HG03457 (cell line): ENCODE results near the gene TPCN1.

Experiments
- ATAC-seq: cut with Tn5 transposase; IDR thresholded peaks from one replicate; pipeline ENCODE4 v1.9.1; 2021; ENCODE audit warnings: moderate number of reproducible peaks; ENCODE audit not compliant: unreplicated experiment

TPCN1 gene

GRCh38 chr12:113278633-113279032 is 57.4 kb downstream of the TPCN1 start:
- no peak for ATAC-seq

DNA sequence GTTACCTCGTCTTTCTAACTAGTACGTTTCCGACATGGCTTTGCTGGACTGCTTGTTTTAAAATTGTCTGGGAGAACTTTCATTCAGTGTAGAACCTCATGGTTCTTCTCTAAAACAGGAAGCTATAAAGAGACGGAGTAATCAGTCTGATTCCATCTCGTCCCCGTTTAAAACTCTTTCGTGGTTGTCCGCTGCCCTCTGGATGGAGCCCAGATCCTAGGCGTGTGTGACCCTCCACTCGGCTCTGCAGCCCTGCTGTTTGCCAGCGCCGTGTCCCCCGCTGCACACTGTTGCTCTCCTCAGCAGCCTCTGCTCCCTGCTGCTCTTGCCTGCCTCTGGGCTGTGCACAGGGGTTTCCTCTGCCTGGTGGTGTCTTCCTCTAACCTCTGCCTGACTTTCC is 63.5 kb downstream of the TPCN1 start:
- no peak for ATAC-seq

DNA sequence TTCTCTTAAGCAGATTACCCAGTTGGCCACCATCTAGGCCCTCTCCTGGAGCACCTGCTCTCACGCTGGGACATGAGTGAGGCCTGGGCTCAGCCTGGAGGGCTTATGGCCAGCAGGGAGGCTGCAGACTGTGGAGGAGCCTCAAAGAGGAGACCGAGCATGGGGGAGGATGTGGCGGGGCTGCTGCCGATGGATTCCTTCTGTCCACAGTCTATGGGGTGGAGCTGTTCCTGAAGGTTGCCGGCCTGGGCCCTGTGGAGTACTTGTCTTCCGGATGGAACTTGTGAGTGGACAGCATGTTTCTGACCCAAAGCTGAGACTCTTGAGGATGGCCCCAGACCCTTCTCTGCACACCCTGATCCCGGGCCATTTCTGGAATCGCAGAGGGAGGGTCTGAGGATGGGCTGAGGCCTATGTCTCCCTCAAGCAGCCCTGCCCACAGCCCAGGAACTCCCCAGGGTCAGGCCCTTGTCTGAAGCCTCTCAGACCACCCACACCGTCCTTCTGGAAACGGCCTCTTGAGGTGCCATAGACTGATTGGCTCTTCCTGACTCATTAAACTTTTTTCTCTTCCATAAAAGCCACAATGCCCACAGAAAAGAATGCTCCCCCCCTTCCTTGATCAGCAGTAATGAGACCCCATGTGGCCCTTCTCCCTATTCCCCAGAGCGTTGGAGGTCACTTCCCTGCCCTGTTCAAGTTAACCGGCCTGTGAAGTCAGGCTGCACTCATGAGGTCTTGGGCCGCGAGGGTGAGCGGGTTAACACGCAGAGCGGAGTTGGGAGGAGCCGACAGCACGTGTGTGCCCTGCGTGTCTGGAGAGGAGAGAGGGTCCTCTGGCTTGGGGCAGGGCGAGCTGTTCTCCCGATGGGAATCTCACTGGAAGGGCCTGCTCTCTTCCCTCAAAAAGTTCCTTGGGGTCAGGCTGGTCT is 64.7 kb downstream of the TPCN1 start:
- no peak for ATAC-seq

DNA sequence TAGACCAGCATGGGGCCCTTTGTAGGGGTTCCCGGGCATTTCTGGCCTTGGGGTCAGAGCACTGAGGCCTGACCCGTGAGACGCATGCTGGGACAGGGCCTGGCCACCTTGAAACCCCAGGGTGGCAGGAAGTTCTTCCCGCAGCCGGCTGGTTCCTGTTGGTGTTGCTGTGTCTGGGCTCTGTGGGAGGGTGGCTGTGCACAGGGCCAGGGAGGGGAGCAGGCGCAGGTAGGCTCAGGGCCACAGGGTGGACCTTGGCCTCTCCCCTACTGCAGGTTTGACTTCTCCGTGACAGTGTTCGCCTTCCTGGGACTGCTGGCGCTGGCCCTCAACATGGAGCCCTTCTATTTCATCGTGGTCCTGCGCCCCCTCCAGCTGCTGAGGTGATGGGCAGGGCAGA is 65.4 kb downstream of the TPCN1 start:
- ATAC-seq, result no peak

DNA sequence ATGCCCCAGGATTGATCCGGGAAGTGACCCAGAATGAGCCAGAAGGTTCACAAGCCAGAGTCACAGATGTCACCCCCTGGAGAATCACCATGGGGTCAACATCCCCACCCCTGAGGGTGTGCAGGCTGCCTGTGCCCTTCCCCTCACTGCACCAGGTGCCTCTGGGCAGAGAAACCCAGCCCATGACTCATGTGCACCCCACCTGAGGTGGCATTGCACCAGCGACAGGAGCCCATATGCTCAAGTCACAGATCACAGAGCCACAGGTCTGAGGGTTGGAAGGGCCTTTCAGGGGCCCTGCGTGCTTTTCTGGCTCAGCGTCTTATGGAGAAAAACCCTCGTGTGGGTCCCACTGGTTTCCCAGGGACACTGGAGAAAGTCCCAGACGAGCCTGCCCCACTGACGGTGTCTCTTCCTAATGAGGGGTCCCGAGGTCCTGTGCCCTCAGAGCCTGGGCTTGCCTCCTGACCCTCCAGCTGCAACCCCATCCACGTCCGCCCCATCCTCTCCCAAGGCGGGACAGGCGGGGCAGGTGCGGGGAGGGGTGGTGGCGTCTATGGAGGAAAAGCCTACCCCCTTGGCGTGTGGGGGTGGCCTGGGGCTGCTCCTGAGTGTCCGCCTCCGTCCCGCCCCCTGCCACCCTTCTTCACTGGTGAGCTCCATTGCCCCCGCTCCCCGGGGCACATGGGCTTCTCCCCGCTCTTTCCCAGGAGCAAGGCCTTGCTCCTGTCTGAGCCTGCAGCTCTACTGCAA is 66.1 kb downstream of the TPCN1 start:
- ATAC-seq, result no peak

DNA sequence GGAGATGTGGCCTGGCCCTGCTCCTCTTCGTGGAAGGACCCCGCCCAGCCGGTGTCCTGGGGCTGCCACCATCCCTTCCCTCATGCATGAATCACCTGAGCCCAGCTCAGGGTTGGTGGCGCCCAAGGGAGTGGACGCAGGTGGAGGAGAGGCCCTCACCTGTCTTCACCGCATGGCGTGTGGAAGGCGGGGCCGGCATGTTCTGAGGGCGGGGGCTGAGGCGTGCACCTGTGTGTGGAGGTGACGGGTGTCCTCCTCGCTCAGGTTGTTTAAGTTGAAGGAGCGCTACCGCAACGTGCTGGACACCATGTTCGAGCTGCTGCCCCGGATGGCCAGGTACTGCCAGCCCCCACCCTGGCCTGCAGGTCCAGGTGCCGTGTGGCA is 66.6 kb downstream of the TPCN1 start:
- no peak for ATAC-seq

GRCh38 chr12:113289361-113289760 is 68.1 kb downstream of the TPCN1 start:
- no peak for ATAC-seq

DNA sequence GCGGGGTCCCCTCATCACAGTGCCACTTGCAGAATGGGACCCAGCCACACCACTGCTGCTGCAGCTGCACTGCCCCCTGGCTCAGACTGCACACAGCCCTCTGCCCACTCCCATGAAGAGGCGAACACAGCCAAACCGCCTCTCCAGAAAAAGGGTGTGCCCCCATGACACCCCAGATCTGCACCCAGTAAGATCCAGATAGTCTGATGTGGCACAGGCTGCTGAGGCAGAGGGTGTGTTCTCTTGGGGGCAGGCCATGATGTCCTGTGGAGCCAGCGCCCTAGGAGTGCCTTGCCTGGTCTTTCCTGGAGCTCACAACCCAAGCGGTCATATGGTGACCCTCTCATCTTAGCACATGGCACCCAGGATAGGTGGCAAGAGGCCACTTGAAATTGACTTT is 69.2 kb downstream of the TPCN1 start:
- no peak for ATAC-seq

DNA sequence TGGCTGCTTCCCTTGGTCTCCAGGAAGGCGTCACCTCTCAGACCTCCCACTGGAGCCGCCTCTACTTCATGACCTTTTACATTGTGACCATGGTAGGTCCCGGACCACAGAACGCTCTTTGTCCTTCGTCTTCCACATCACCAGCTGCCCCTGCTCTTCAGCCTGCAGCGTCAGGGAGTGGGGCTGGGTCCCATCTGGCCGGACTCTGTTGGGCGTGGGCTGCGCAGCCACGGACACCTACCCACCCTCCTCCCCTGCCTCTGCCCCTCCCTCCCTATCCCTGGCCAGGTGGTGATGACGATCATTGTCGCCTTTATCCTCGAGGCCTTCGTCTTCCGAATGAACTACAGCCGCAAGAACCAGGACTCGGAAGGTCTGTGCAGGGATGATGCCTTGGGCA is 70.3 kb downstream of the TPCN1 start:
- ATAC-seq, result no peak

GRCh38 chr12:113292091-113292490 is 70.8 kb downstream of the TPCN1 start:
- ATAC-seq, result no peak

DNA sequence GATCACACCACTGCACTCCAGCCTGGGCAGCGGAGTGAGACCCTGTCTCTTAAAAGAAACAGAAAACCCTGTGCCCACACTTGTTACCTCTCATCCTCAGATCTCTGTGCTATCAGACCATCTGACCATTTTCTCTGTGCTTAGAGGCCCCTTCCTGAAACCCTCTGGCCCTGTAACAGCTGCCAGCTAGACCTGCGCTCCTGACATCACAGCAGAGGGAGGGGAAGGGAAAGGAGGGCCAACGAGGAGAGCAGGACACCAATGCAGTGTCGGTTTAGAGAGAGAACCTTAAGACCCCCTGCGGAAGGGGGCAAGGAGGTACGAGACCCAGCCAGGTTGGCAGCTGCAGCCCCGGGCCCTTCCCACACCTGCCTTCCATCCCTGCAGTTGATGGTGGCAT is 71.3 kb downstream of the TPCN1 start:
- no peak for ATAC-seq

- no peak for ATAC-seq
Measured at GRCh38 chr12:113293100-113293499, 71.8 kb downstream of the TPCN1 start.

DNA sequence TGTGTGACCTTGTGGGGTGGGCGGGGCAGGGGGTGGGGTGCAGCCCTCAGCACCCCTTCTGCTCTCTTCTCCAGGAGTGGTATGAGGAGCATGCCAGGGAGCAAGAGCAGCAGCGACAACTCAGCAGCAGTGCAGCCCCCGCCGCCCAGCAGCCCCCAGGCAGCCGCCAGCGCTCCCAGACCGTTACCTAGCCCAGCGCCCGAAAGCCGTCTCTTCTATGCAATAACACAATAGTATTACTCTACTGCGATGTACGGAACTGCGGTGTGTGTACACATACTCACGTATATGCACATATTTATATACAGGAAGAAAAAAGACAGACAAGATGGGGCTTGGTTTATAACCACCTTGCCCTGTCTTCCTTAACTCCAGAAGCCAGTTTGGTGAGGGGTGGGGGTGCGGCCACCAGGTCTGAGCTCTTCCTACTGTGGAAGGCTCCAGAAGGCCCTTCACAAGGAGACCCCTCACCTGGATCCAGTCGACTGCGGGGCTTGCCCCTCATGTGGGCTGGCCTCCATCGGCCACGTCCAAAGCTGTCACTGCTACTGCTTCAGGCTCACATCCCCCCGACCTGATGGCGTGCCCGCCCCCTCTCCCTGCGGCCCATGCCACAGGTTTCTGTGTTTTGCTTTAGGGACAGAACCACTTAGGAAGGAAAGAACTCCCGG is 74.8 kb downstream of the TPCN1 start:
- no peak for ATAC-seq

DNA sequence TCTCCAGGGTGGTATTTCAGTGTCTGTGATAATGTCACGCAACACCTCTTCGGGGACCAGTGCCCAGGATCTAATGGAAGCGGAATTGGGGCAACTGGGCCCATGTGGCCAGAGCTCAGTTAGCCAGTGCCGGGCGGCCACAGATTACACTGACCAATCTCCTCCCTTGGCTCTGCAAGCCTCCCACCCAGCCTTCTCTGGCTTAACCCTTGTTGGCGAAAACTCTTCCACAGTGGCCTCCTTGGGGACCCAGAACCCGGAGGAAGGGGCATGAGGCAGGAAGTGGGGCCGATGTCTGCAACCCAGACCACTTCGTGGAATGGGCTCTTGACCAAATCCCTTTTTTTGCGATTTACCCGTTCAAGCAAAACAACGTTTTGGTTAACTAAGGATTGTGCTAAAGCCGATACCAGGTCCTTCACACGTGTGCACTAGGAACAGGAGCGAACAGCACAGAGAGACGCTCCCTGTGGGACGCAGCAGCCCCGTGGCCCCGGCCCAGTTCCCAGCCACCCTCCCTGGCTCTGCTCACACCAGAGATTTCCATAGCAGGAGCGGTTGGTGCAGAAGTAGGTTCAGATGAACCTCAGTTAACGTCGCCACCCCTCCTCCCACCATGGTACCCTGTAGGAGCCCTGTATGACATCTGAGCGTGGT is 75.4 kb downstream of the TPCN1 start:
- ATAC-seq, result no peak

DNA sequence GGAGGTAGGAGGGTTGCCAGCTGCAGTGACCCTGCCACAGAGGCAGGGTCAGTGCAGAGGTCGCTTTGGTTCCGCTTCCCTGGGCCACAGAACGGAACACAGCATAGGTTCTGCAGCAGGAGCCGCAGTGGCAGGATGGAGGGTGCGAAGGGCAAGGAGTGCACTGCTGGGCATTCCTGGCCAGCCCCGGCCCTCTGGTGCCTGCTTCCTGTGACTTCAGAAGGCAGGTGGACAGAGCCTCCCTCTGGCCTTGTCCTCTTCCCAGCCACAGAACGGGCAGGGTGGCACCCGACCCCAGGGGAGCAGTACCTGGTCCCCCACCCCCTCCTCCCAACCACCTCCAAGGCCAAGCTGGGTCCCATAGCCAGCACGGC is 75.9 kb downstream of the TPCN1 start:
- ATAC-seq, result no peak

DNA sequence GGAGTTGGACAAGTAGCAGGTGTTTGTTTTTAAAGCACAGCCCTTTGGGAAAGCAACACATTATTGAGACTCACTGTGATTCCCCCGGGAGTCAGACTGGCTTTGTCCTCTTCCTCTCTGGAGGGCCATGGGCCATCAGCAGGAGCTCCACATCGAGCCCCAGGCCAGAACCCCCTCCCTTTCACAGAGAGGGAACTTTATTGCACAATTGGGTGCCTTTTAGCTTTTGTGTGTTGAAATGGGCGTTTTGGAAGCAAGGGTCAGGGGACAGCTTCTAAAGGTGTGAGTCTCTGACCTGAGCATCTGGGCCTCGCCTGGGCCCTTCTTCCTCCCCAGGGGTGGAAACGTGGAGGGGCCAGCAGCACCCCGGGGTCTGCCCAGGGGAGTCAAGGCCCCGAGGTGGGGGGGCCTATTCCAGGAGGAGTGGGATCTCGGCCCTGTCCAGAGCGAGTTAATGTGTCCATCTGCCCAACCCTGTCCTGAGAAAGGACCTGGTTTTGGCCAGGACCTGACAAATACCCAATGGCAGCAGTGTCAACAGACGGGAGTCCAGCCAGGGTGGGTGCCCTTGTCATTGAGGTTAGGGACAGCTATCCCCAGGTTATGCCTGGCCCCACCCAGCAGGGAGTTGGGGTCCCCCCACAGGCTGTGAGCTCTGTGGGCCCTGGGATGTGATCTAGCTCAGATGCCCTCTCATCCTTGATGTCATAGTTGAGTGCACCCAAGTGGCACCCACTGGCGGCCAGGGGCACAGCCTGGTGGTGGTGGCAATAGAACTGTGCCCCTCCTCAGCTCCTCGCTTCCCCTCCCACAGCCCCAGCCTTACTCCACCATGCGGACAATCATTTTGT is 76.6 kb downstream of the TPCN1 start:
- no peak for ATAC-seq

- no peak for ATAC-seq
Measured at GRCh38 chr12:113298472-113298817, 77.2 kb downstream of the TPCN1 start.

DNA sequence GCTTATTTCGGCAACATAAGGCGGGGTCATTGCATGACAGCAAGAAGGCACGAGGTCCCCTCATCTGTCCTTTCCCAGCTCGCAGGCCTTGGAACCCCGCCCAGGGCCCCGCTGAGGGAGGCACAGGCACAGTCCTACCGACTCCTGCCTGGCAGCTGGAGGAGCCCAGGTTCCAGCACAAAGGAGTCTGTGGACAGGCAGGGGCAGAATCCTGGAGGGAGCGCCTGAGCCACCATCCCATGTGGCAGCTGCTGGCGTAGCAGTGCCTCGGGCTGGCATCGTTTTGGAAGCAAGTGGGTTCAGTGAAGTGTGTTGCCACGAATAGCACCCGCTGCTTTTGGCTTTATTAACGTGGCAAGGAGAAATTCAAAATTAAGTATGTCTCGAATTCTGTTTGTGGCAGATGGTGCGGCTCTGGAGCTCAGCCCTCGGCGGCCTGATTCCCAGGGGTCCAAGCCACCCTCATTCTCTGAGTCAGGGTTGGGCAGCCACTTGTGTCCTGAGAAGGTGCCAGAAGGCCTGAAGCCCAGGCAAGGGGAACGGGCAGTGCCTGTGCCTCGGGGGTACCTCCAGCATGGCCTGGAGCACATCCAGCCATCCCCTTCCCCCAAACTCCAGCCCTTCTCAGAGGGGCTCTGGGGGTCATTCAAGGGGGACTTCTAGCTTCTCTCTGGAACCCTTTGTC is 77.7 kb downstream of the TPCN1 start:
- ATAC-seq, result no peak

DNA sequence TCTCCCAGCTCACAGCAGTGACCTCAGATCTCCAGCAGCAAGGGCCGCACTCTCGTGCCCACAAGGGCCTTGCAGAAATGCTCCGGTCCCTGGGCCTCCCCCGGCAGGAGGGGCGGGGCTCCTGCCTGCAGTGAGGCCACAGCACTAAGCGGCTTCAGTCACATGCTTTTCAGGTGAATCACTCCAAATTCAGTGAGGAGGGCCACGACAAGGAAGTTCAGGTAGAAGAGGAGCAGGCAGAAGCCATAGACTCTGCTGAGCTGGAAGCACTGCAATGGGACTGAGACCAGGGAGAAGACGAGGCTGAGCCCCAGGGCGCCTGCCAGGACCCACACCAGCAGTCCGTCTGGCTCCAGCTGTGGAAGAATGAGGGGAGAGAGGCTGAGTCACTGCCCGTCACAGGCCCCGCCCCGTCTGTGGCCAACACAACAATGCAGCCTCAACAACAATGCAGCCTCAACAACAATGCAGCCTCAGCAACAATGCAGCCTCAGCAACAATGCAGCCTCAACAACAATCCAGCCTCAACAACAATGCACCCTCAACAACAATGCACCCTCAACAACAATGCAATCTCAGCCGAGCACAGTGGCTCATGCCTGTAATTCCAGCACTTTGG is 78.5 kb downstream of the TPCN1 start:
- ATAC-seq, result no peak
